ENCODE results near the gene ZGPAT.
A peak's percentile ranks its signal among the peaks of the same experiment; 100 is the strongest.
"Not testable (repeated sequence)": the region's sequence is repeated elsewhere in the genome, so short reads cannot be mapped to it uniquely, and the experiment has no call there.

ZGPAT gene

GRCh38 chr20:63707558-63708300 lies at the start of gene ZGPAT, which contains the start of gene ARFRP1:
ZGPAT (plus strand) TSS chr20:63708039; CDS start chr20:63708581, 542 bp downstream.
ARFRP1 (minus strand) TSS chr20:63707976; CDS start chr20:63707091, 885 bp downstream.
- H3K4me3 ChIP-seq (ENCODE audit: low read depth, low read length): peak within 1 kb of the TSS; percentile 77
- peak; percentile 94 for DNase-seq (ENCODE audit: low read depth)
- no peak for TF ChIP-seq CTCF (IDR thresholded peaks at IDR 0.05; ENCODE audit: insufficient read depth, low read depth, low read length, missing control alignments)

GRCh38 chr20:63658749-63659187 lies 49.1 kb upstream of the ZGPAT start:
- no peak for TF ChIP-seq CTCF (IDR thresholded peaks at IDR 0.05; ENCODE audit: insufficient read depth, low read depth, low read length, missing control alignments)
- DNase-seq (ENCODE audit: low read depth): no peak
- peak overlapping the region; percentile 77 for H3K4me3 ChIP-seq (ENCODE audit: low read depth, low read length)

- DNase-seq (ENCODE audit: low read depth): no peak
- no peak for TF ChIP-seq CTCF (IDR thresholded peaks at IDR 0.05; ENCODE audit: insufficient read depth, low read depth, low read length, missing control alignments)
- peak overlapping the region; percentile 77 for H3K4me3 ChIP-seq (ENCODE audit: low read depth, low read length)
These were observed 48.5 kb upstream of the ZGPAT start for GRCh38 chr20:63659370-63659769.

- H3K4me3 ChIP-seq (ENCODE audit: low read depth, low read length); DNase-seq (ENCODE audit: low read depth): not testable (repeated sequence)
These were observed 47.7 kb upstream of the ZGPAT start for GRCh38 chr20:63660174-63660573.

- no peak overlapping the region for H3K4me3 ChIP-seq (ENCODE audit: low read depth, low read length)
- TF ChIP-seq CTCF (IDR thresholded peaks at IDR 0.05; ENCODE audit: insufficient read depth, low read depth, low read length, missing control alignments): no peak
- DNase-seq (ENCODE audit: low read depth): no peak
These were observed 47.2 kb upstream of the ZGPAT start for GRCh38 chr20:63660622-63661021.

GRCh38 chr20:63661108-63661507 lies 46.7 kb upstream of the ZGPAT start:
- H3K4me3 ChIP-seq (ENCODE audit: low read depth, low read length): no peak overlapping the region
- no peak for DNase-seq (ENCODE audit: low read depth)
- TF ChIP-seq CTCF (IDR thresholded peaks at IDR 0.05; ENCODE audit: insufficient read depth, low read depth, low read length, missing control alignments): no peak

- TF ChIP-seq CTCF (IDR thresholded peaks at IDR 0.05; ENCODE audit: insufficient read depth, low read depth, low read length, missing control alignments): no peak
- no peak for DNase-seq (ENCODE audit: low read depth)
- H3K4me3 ChIP-seq (ENCODE audit: low read depth, low read length): no peak overlapping the region
These were observed 45.7 kb upstream of the ZGPAT start for GRCh38 chr20:63661959-63662812.
